GM12878 (cell line): ENCODE results near the gene ENPP7. TPM values are rescaled to one million over a fixed set of nuclear protein-coding genes. Genes with fewer than 3 reads are reported as not detected.

ENCODE experiments used
- ATAC-seq: fragments of 200-7000 bp; cut with Tn5 transposase; 3 replicates; pipeline ENCODE4 v1.9.1; 2020; ENCODE audit warnings: mild to moderate bottlenecking, moderate library complexity
- BruUV-seq: library from RNA; stranded (reverse); fragments of 400-500 nt; replicated peaks from 2 replicates; lab custom pipeline; 2021; lab: Mats Ljungman, UMichigan
- CTCF ChIA-PET: fragments of 300-600 bp; sonication (Branson Sonifier 250); formaldehyde crosslinking; extraction: SDS; loops from one replicate; lab custom pipeline; 2021; ENCODE audit warnings: inconsistent platforms; lab: Yijun Ruan, JAX
- POLR2A ChIA-PET: fragments of 350-600 bp; formaldehyde crosslinking; extraction: SDS; loops from one replicate; lab custom pipeline; 2021; ENCODE audit warnings: inconsistent platforms; lab: Charles Lee
- RAD21 ChIA-PET: fragments of 300-600 bp; sonication (Branson Sonifier 250); formaldehyde crosslinking; loops from one replicate; lab custom pipeline; 2023; ENCODE audit warnings: antibody characterized with exemption; ENCODE audit not compliant: unreplicated experiment; lab: Charles Lee
- SMC1A ChIA-PET: fragments of 300-600 bp; sonication (Branson Sonifier 250); formaldehyde crosslinking; loops from one replicate; lab custom pipeline; 2023; ENCODE audit not compliant: unreplicated experiment, uncharacterized antibody; lab: Charles Lee
- DNase-seq: peaks from one replicate; pipeline ENCODE4 v3.0.0-alpha.2; 2011; ENCODE audit warnings: low read depth, low spot score
- FAIRE-seq: peaks from 3 replicates; lab custom pipeline; 2011; peaks lifted over from hg19 to GRCh38; lab: Jason Lieb, UNC
- H2AFZ ChIP-seq: 2 replicates; pipeline ENCODE4 v1.6.0; 2011; ENCODE audit warnings: low read depth, low read length, control low read depth; ENCODE audit not compliant: control insufficient read depth
- H3K27ac ChIP-seq: 2 replicates; pipeline ENCODE4 v1.5.1; 2011; ENCODE audit warnings: control low read depth; ENCODE audit not compliant: control insufficient read depth, insufficient read depth
- H3K27me3 ChIP-seq, 2 experiments: replicated peaks in 1 of 2; 2 replicates each; pipeline versions ENCODE4 v1.6.0 to v1.6.1; 2011; ENCODE audit warnings: low read length in 1 of 2; ENCODE audit not compliant: control insufficient read depth in 2 of 2, insufficient read depth in 2 of 2
- H3K36me3 ChIP-seq, 2 experiments: 2 replicates each; pipeline ENCODE4 v1.5.1; 2011; ENCODE audit warnings: low read length in 1 of 2; ENCODE audit not compliant: control insufficient read depth in 2 of 2, insufficient read depth in 2 of 2
- H3K4me1 ChIP-seq: 2 replicates; pipeline ENCODE4 v1.6.1; 2011; ENCODE audit warnings: mild to moderate bottlenecking, low read length, moderate library complexity, mixed read lengths; ENCODE audit not compliant: control insufficient read depth, insufficient read depth
- H3K4me2 ChIP-seq: 2 replicates; pipeline ENCODE4 v1.6.0; 2011; ENCODE audit warnings: control low read depth; ENCODE audit not compliant: control insufficient read depth, insufficient read depth
- H3K4me3 ChIP-seq: fragments of 200-600 bp; sonication (generic); 2 replicates; pipeline ENCODE4 v1.5.1; 2016
- H3K79me2 ChIP-seq: 2 replicates; pipeline ENCODE4 v1.6.0; 2011; ENCODE audit warnings: low read length; ENCODE audit not compliant: control insufficient read depth, insufficient read depth
- H3K9ac ChIP-seq: 2 replicates; pipeline ENCODE4 v1.8.0; 2011; ENCODE audit warnings: low read length, control low read depth, mixed read lengths; ENCODE audit not compliant: control insufficient read depth, insufficient read depth
- H3K9me3 ChIP-seq: replicated peaks from 3 replicates; pipeline ENCODE4 v1.5.1; 2011; ENCODE audit warnings: mild to moderate bottlenecking, low read length; ENCODE audit not compliant: control insufficient read depth, insufficient read depth
- H4K20me1 ChIP-seq: 2 replicates; pipeline ENCODE4 v1.6.0; 2011; ENCODE audit not compliant: control insufficient read depth, insufficient read depth
- ATF3 ChIP-seq: IDR thresholded peaks from 2 replicates; pipeline ENCODE4 v1.6.1; 2011; ENCODE audit warnings: low read depth, mild to moderate bottlenecking, low read length, moderate library complexity, borderline replicate concordance; ENCODE audit errors: extremely low read depth
- BACH1 ChIP-seq: fragments of 450-650 bp; IDR thresholded peaks from 2 replicates; pipeline ENCODE4 v1.6.1; 2017; ENCODE audit warnings: mild to moderate bottlenecking, borderline replicate concordance
- BCL11A ChIP-seq: IDR thresholded peaks from 2 replicates; pipeline ENCODE4 v1.6.1; 2011; ENCODE audit warnings: low read depth, low read length
- BCL3 ChIP-seq: IDR thresholded peaks from 2 replicates; pipeline ENCODE4 v1.6.1; 2011; ENCODE audit warnings: borderline replicate concordance, low read depth, mild to moderate bottlenecking, moderate library complexity, low read length; ENCODE audit not compliant: insufficient read depth, poor library complexity, severe bottlenecking
- BHLHE40 ChIP-seq, 2 experiments: fragments of 450-650 bp in 1 of 2; IDR thresholded peaks; 2 replicates each; pipeline ENCODE4 v1.6.1; 2011 to 2017; ENCODE audit warnings: low read depth in 2 of 2, borderline replicate concordance in 1 of 2, improper control_type of control experiment in 1 of 2, low read length in 1 of 2, mild to moderate bottlenecking in 1 of 2
- EGR1 ChIP-seq, 2 experiments: IDR thresholded peaks; 1 replicate in 1 of 2; 2 replicates in 1 of 2; pipeline ENCODE4 v1.6.1; 2011 to 2012; ENCODE audit warnings: low read depth in 2 of 2, low read length in 2 of 2, borderline replicate concordance in 1 of 2, mild to moderate bottlenecking in 1 of 2, moderate library complexity in 1 of 2
- HDAC6 ChIP-seq: fragments of 200-600 bp; sonication (generic); IDR thresholded peaks from one replicate; pipeline ENCODE4 v1.8.0; 2017; ENCODE audit warnings: antibody characterized with exemption; ENCODE audit not compliant: unreplicated experiment
- IKZF1 ChIP-seq: fragments of 450-650 bp; conservative IDR thresholded peaks from 2 replicates; pipeline ENCODE4 v1.6.1; 2017; ENCODE audit warnings: antibody characterized with exemption, mild to moderate bottlenecking
- KDM1A ChIP-seq: fragments of 200-600 bp; sonication (generic); IDR thresholded peaks from 2 replicates; pipeline ENCODE4 v1.6.1; 2016; ENCODE audit warnings: borderline replicate concordance
- NR2C2 ChIP-seq: IDR thresholded peaks from 2 replicates; pipeline ENCODE4 v1.6.1; 2011; ENCODE audit warnings: borderline replicate concordance, low read depth; ENCODE audit not compliant: control insufficient read depth, insufficient read length
- PKNOX1 ChIP-seq: fragments of 450-650 bp; IDR thresholded peaks from 2 replicates; pipeline ENCODE4 v1.6.1; 2016; ENCODE audit warnings: mild to moderate bottlenecking
- SMAD1 ChIP-seq: fragments of 450-650 bp; IDR thresholded peaks from 2 replicates; pipeline ENCODE4 v1.6.1; 2018; ENCODE audit warnings: mild to moderate bottlenecking, low read depth; ENCODE audit not compliant: partially characterized antibody
- SP1 ChIP-seq: IDR thresholded peaks from one replicate; pipeline ENCODE4 v1.6.1; 2011; ENCODE audit warnings: low read depth, low read length
- TCF3 ChIP-seq: IDR thresholded peaks from 2 replicates; pipeline ENCODE4 v1.6.1; 2012; ENCODE audit warnings: low read depth, mild to moderate bottlenecking, low read length, borderline replicate concordance; ENCODE audit not compliant: insufficient read depth
- WGBS: methylation state at CpG from one replicate; pipeline ENCODE4 v1.1.6; 2016; ENCODE audit warnings: low lambda C conversion rate; ENCODE audit not compliant: insufficient replicate concordance, insufficient coverage; ENCODE audit errors: missing lambda C conversion rate; 5-methylcytosine and 5-hydroxymethylcytosine counted together
- in situ Hi-C: fragments of 300-500 bp; cut with MboI; formaldehyde crosslinking; loops from 9 replicates; pipeline ENCODE4 v1.14.3; 2018; ENCODE audit warnings: mixed read lengths
- intact Hi-C: fragments of 100-400 bp; cut with micrococcal nuclease; formaldehyde crosslinking; loops from one replicate; pipeline ENCODE4 v1.14.2; 2022; ENCODE audit not compliant: unreplicated experiment
- polyA plus RNA-seq, 11 experiments: library from polyadenylated mRNA; depleted of rRNA in 4 of 11; unstranded in 6 of 11; stranded (reverse) in 5 of 11; fragments of >200 nt; fragmentation: Nextera tagmentation in 4 of 11; fragmentation: Illumina TruSeq in 1 of 11; extraction: Ambion mirVana in 4 of 11; extraction: Trizol in 1 of 11; gene quantifications; 1 replicate in 1 of 11; 2 replicates in 10 of 11; pipeline versions ENCODE4 v1.2.1 to v1.2.3, GENCODE V29; 2011 to 2016; ENCODE audit warnings: inconsistent platforms in 2 of 11, missing spikeins in 2 of 11, low read depth in 1 of 11
- total RNA-seq, 4 experiments: library from RNA; depleted of rRNA in 3 of 4; stranded (reverse); fragments of >200 nt in 3 of 4; fragmentation: Illumina TruSeq in 1 of 4; extraction: Trizol in 1 of 4; gene quantifications; 2 replicates each; pipeline versions ENCODE4 v1.2.1 to v1.2.3, GENCODE V29; 2013 to 2021
- TF ChIP-seq, protein P1 (sequence below): IDR thresholded peaks from 2 replicates; pipeline ENCODE4 v1.6.1; 2012; ENCODE audit warnings: low read depth, low read length, improper control_type of control experiment

The ENPP7 gene
- total and polyA plus RNA-seq, 10 of the 15 experiments (the other 5 are each of a cell fraction or from before 2014, with no cell fraction given), result 0.04 to 0.41 (median 0.18) TPM; not detected in 1

GRCh38 chr17:79702550-79703236 is 28.1 kb upstream of the ENPP7 start:
- RAD21 ChIA-PET, result no interaction called here

More at GRCh38 chr17:79702550-79703236, 28.1 kb upstream of the ENPP7 start:
- no peak for FAIRE-seq
- intact Hi-C loops (loop anchor here (10.0 kb wide), 1 partner anchor 278 kb away; no protein-coding TSS in a partner anchor), in situ Hi-C loops (no loop called here)
- H3K4me1 ChIP-seq, result no peaks in the 10 kb centered on the region
- DNase-seq, result no peak
- no peaks in the 10 kb centered on the region for H3K9me3 ChIP-seq
- no peak overlapping the region for H3K9ac ChIP-seq
- no peaks in the 10 kb centered on the region for H4K20me1 ChIP-seq
- SMC1A ChIA-PET, result no interaction called here
- WGBS, result 44% methylated on average over 10 of the region's 12 CpGs
- no peak for TF ChIP-seq HDAC6
- no peak for TF ChIP-seq SP1
- no peak for TF ChIP-seq BACH1
- TF ChIP-seq PKNOX1, result no peak
- no peak for TF ChIP-seq SMAD1
- no peak for TF ChIP-seq ATF3
- no peak for TF ChIP-seq BCL11A
- TF ChIP-seq TCF3, result 0 out of 2 replicates have a peak, but pooled peaks have one; percentile 49
- 0 out of 4 replicates have a peak, but pooled peaks of 1 of the 2 experiments have one; percentile 15 for TF ChIP-seq BHLHE40 (IDR thresholded peaks at IDR 0.05; ENCODE audit: borderline replicate concordance in 1 of 2, low read depth in 2 of 2, low read length in 1 of 2)
- TF ChIP-seq, protein P1, sequence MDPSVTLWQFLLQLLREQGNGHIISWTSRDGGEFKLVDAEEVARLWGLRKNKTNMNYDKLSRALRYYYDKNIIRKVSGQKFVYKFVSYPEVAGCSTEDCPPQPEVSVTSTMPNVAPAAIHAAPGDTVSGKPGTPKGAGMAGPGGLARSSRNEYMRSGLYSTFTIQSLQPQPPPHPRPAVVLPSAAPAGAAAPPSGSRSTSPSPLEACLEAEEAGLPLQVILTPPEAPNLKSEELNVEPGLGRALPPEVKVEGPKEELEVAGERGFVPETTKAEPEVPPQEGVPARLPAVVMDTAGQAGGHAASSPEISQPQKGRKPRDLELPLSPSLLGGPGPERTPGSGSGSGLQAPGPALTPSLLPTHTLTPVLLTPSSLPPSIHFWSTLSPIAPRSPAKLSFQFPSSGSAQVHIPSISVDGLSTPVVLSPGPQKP, result no peak
- no peak for TF ChIP-seq KDM1A
- TF ChIP-seq NR2C2, result no peak
- peak; percentile 91 for TF ChIP-seq BCL3
- TF ChIP-seq EGR1 (IDR thresholded peaks at IDR 0.05; ENCODE audit: borderline replicate concordance in 1 of 2, low read depth in 2 of 2, low read length in 2 of 2), result no peak
- TF ChIP-seq IKZF1, result no peak
- H3K27ac ChIP-seq, result no peak overlapping the region
- no peak overlapping the region for H3K4me2 ChIP-seq
- H2AFZ ChIP-seq, result no peak overlapping the region
- no peak for ATAC-seq
- no peaks in the 10 kb centered on the region for H3K79me2 ChIP-seq
- H3K4me3 ChIP-seq, result no peak overlapping the region
- CTCF ChIA-PET, result no interaction called here
- H3K27me3 ChIP-seq, result no peaks in the 10 kb centered on the region
- no TSS peak for BruUV-seq
- POLR2A ChIA-PET, result no interaction called here
- H3K36me3 ChIP-seq, result no peaks in the 10 kb centered on the region
